ENCODE data around the gene DNAAF6. TPM values are rescaled to one million over a fixed set of nuclear protein-coding genes. Genes with fewer than 3 reads are reported as not detected.

Gene DNAAF6
- total and polyA plus RNA-seq, 2 donors = not detected

DNA sequence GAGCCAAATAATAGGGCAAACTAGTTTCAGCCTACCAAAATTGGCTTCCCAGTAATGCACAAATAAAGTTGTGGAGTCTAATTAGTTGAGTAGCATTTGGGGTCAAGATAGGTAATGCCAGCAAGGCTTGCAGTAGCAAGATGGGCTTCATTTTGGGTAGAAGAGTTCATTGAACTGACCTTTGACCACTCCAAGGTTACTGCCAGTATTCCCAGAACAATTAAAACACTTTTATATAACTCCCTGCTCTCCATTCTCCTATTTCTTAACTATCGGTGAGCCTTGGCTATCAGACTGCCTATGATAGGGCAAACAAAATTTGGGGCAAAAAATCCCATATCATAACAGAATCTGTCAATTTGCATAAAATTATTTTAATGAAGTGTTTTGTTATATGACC lies 7.1 kb downstream of the DNAAF6 start:
- Histone ChIP-seq H3K27ac (ENCODE audit: low read depth) (no peak overlapping the region), H3K36me3 (ENCODE audit: insufficient read depth) (no peaks in the 10 kb centered on the region), H3K4me3 (ENCODE audit: low read depth, low read length) (no peak overlapping the region), H3K4me1 (ENCODE audit: insufficient read depth) (no peaks in the 10 kb centered on the region)
- 93% methylated on average over 1 of the region's 1 CpG for WGBS
- DNase-seq (ENCODE audit: extremely low spot score) = no peak

GRCh38 chrX:107226757-107227156 lies 20.3 kb downstream of the DNAAF6 start:
- H3K36me3 ChIP-seq (ENCODE audit: insufficient read depth) = no peaks in the 10 kb centered on the region
- DNase-seq (ENCODE audit: extremely low spot score) = no peak
- 89% methylated on average over 1 of the region's 1 CpG for WGBS
- H3K4me3 ChIP-seq (ENCODE audit: low read depth, low read length) = no peak overlapping the region
- H3K4me1 ChIP-seq (ENCODE audit: insufficient read depth) = no peaks in the 10 kb centered on the region
- H3K27ac ChIP-seq (ENCODE audit: low read depth) = no peak overlapping the region

DNA sequence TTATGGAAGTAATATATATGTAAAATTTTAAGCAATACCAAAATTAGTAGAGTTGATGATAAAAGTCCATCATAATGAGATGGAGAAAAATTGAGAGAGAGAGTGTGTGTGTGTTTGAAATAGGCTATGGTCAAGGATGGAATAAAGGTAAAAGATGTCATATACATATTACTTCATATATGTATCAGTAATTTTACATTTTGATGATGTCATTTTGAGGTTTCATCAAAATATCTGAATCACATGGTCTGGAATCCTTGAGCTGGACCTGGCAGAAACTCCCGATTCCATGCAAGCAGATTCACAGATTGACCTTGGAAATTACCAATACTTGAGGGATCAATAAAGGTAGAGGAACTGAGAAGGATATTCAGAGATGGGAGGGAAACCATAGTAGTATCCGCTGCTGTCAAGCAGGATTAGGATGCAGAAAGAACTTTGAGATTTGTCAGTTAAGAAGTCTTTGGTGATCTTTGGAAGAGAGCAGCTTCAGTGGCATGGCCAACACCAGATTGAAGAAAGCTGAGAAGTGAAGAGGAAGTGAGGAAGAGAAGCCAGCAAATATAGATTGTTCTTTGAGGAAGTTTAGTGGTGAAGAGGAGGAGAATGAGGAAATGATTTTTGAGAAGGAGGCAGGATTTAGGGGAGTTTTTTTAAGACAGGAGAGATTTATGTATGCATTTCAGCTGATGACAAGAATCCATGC lies 21.5 kb downstream of the DNAAF6 start:
- no peak for DNase-seq (ENCODE audit: extremely low spot score)
- 94% methylated on average over 2 of the region's 2 CpGs for WGBS

DNA sequence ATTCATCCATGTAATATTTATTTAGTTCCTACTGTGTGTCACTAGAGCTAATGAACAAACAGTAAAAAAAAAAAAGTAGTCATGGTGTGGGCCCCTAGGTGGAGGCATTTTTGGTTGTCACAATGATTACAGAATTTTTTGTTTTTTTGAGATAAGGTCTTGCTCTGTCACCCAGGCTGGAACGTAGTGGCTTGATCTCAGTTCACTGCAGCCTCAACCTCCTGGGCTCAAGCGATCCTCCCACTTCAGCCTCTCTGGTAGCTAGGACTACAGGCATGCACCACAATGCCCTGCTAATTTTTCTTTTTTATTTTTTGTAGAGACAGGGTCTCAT lies 22.0 kb downstream of the DNAAF6 start:
- Histone ChIP-seq H3K27ac (ENCODE audit: low read depth) (no peak overlapping the region), H3K36me3 (ENCODE audit: insufficient read depth) (no peaks in the 10 kb centered on the region), H3K4me1 (ENCODE audit: insufficient read depth) (no peaks in the 10 kb centered on the region), H3K4me3 (ENCODE audit: low read depth, low read length) (no peak overlapping the region)
- WGBS = 86% methylated on average over 2 of the region's 2 CpGs
- DNase-seq (ENCODE audit: extremely low spot score) = no peak

More for the DNA sequence above, 21.5 kb downstream of the DNAAF6 start:
- no peaks in the 10 kb centered on the region for H3K36me3 ChIP-seq (ENCODE audit: insufficient read depth)
- no peak overlapping the region for H3K27ac ChIP-seq (ENCODE audit: low read depth)
- no peaks in the 10 kb centered on the region for H3K4me1 ChIP-seq (ENCODE audit: insufficient read depth)
- no peak overlapping the region for H3K4me3 ChIP-seq (ENCODE audit: low read depth, low read length)

- H3K36me3 ChIP-seq (ENCODE audit: insufficient read depth) = no peaks in the 10 kb centered on the region
- WGBS = 3% methylated on average over 41 of the region's 41 CpGs
- H3K27ac ChIP-seq (ENCODE audit: low read depth) = no peak overlapping the region
- no peak overlapping the region for H3K4me3 ChIP-seq (ENCODE audit: low read depth, low read length)
- DNase-seq (ENCODE audit: extremely low spot score) = no peak
- no peaks in the 10 kb centered on the region for H3K4me1 ChIP-seq (ENCODE audit: insufficient read depth)
Measured at GRCh38 chrX:107272431-107272921, 66.1 kb downstream of the DNAAF6 start.

DNA sequence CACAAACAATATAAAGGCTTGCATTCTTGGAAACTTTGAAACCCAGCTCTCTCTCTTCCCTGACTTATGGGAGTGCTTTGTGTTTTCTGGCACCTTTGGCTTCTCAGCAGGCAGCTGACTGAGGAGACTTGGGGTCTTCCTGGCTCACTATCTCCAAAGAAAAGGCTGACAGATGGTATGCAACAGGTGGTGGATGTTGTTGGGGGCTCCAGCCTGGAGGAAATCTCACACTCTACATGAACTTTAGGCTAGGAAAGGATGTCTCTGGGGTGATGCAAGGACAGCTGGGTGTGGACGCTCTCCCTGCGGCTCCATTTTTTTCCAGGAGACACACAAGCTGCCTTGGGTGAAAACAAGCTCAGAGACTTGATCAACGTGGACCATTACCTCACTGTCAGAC lies 67.4 kb downstream of the DNAAF6 start:
- H3K36me3 ChIP-seq (ENCODE audit: insufficient read depth) = no peaks in the 10 kb centered on the region
- no peak for DNase-seq (ENCODE audit: extremely low spot score)
- WGBS = 72% methylated on average over 3 of the region's 3 CpGs
- H3K27ac ChIP-seq (ENCODE audit: low read depth) = no peak overlapping the region
- H3K4me3 ChIP-seq (ENCODE audit: low read depth, low read length) = no peak overlapping the region
- H3K4me1 ChIP-seq (ENCODE audit: insufficient read depth) = no peaks in the 10 kb centered on the region

- no peak for DNase-seq (ENCODE audit: extremely low spot score)
- 77% methylated on average over 4 of the region's 4 CpGs for WGBS
- Histone ChIP-seq H3K4me3 (ENCODE audit: low read depth, low read length) (no peak overlapping the region), H3K36me3 (ENCODE audit: insufficient read depth) (no peaks in the 10 kb centered on the region), H3K27ac (ENCODE audit: low read depth) (no peak overlapping the region), H3K4me1 (ENCODE audit: insufficient read depth) (no peaks in the 10 kb centered on the region)
Measured at GRCh38 chrX:107288676-107289075, 82.3 kb downstream of the DNAAF6 start.

GRCh38 chrX:107290019-107290418 lies 83.6 kb downstream of the DNAAF6 start:
- DNase-seq (ENCODE audit: extremely low spot score) = no peak
- WGBS = 82% methylated on average over 2 of the region's 2 CpGs

GRCh38 chrX:107293056-107293455 lies 86.6 kb downstream of the DNAAF6 start:
- Histone ChIP-seq H3K4me3 (ENCODE audit: low read depth, low read length) (no peak overlapping the region), H3K27ac (ENCODE audit: low read depth) (no peak overlapping the region), H3K4me1 (ENCODE audit: insufficient read depth) (no peaks in the 10 kb centered on the region), H3K36me3 (ENCODE audit: insufficient read depth) (no peaks in the 10 kb centered on the region)
- WGBS = 61% methylated on average over 2 of the region's 2 CpGs
- DNase-seq (ENCODE audit: extremely low spot score) = no peak

More at GRCh38 chrX:107290019-107290418, 83.6 kb downstream of the DNAAF6 start:
- Histone ChIP-seq H3K36me3 (ENCODE audit: insufficient read depth) (no peaks in the 10 kb centered on the region), H3K27ac (ENCODE audit: low read depth) (no peak overlapping the region), H3K4me3 (ENCODE audit: low read depth, low read length) (no peak overlapping the region), H3K4me1 (ENCODE audit: insufficient read depth) (no peaks in the 10 kb centered on the region)

Small RNA genes lying within 50 kb of the gene (small RNA-seq; reads per million reads assigned to genes)
- gene RF00019 = not detected

Other genes with a start within 250 kb of the DNAAF6 start
- gene MORC4, start 206.4 kb upstream of the DNAAF6 start, total RNA-seq = 44.6 TPM
- 6.8 TPM for gene MORC4, start 206.4 kb upstream of the DNAAF6 start, polyA plus RNA-seq
- gene RBM41, start 87.8 kb upstream of the DNAAF6 start, total RNA-seq = 33.2 TPM
- 7.4 TPM for gene RBM41, start 87.8 kb upstream of the DNAAF6 start, polyA plus RNA-seq
- gene NUP62CL, start 178 bp upstream of the DNAAF6 start, total RNA-seq = 2.2 TPM
- gene NUP62CL, start 178 bp upstream of the DNAAF6 start, polyA plus RNA-seq = 0.58 TPM
- 0.53 TPM for gene FRMPD3, start 243.0 kb downstream of the DNAAF6 start, total RNA-seq
- gene FRMPD3, start 243.0 kb downstream of the DNAAF6 start, polyA plus RNA-seq = 0.95 TPM